ENCODE results near the gene EPHA8.

DNA sequence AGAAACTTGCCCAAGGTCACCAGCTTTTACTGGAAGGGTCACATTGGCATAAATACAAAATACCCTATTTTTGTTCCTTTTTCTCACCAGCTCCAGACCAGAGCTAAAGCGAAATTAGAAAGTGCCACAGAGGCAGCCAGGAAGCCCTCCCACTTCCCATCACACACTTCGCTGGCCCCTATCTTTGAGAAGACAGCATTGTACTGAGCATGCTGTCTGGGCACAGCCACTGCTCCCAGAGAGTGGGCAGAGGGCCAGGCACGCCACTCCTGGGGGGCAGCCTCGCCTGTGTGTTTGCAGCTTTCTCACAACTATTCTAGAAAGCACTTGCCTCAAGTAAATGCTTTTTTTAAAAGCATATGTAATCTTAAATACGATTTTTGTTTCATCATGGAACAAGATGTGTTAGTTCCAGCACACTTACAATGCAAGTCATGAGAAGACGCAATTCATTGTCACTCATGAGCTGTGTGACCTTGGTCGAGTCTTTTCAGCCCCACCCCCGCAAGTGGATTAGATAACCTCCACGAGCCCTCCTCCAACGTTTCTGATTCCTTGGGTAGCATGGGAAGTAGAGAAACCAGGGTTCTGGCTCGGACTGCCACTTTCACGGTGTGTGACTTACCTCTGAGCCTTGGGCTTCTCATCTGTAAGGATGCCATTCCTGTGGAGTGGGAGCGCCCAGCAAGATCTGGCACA is 25.7 kb upstream of the EPHA8 start:
- TF ChIP-seq, protein P1, sequence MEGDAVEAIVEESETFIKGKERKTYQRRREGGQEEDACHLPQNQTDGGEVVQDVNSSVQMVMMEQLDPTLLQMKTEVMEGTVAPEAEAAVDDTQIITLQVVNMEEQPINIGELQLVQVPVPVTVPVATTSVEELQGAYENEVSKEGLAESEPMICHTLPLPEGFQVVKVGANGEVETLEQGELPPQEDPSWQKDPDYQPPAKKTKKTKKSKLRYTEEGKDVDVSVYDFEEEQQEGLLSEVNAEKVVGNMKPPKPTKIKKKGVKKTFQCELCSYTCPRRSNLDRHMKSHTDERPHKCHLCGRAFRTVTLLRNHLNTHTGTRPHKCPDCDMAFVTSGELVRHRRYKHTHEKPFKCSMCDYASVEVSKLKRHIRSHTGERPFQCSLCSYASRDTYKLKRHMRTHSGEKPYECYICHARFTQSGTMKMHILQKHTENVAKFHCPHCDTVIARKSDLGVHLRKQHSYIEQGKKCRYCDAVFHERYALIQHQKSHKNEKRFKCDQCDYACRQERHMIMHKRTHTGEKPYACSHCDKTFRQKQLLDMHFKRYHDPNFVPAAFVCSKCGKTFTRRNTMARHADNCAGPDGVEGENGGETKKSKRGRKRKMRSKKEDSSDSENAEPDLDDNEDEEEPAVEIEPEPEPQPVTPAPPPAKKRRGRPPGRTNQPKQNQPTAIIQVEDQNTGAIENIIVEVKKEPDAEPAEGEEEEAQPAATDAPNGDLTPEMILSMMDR (IDR thresholded peaks at IDR 0.05; ENCODE audit: insufficient read depth, low read length): no peak
- TF ChIP-seq POLR2AphosphoS5 (IDR thresholded peaks at IDR 0.05; ENCODE audit: low read depth) (no peak), GABPA (IDR thresholded peaks at IDR 0.05; ENCODE audit: low read depth) (no peak)
- TF ChIP-seq, protein P2, sequence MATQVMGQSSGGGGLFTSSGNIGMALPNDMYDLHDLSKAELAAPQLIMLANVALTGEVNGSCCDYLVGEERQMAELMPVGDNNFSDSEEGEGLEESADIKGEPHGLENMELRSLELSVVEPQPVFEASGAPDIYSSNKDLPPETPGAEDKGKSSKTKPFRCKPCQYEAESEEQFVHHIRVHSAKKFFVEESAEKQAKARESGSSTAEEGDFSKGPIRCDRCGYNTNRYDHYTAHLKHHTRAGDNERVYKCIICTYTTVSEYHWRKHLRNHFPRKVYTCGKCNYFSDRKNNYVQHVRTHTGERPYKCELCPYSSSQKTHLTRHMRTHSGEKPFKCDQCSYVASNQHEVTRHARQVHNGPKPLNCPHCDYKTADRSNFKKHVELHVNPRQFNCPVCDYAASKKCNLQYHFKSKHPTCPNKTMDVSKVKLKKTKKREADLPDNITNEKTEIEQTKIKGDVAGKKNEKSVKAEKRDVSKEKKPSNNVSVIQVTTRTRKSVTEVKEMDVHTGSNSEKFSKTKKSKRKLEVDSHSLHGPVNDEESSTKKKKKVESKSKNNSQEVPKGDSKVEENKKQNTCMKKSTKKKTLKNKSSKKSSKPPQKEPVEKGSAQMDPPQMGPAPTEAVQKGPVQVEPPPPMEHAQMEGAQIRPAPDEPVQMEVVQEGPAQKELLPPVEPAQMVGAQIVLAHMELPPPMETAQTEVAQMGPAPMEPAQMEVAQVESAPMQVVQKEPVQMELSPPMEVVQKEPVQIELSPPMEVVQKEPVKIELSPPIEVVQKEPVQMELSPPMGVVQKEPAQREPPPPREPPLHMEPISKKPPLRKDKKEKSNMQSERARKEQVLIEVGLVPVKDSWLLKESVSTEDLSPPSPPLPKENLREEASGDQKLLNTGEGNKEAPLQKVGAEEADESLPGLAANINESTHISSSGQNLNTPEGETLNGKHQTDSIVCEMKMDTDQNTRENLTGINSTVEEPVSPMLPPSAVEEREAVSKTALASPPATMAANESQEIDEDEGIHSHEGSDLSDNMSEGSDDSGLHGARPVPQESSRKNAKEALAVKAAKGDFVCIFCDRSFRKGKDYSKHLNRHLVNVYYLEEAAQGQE (IDR thresholded peaks at IDR 0.05; ENCODE audit: insufficient replicate concordance, low read depth): no peak

Measured in HL-60 (cell line).